ENCODE measurements around the gene CTTN. TPM values are rescaled to one million over a fixed set of nuclear protein-coding genes. Genes with fewer than 3 reads are reported as not detected.
A peak's percentile ranks its signal among the peaks of the same experiment; 100 is the strongest.

CTTN gene
- total and polyA plus RNA-seq, 8 donors: 162 to 242 (median 198) TPM

GRCh38 chr11:70376621-70377020 lies 21.7 kb upstream of the CTTN start:
- Histone ChIP-seq H3K27ac (no peak overlapping the region), H3K4me3 (no peak overlapping the region), H3K4me1 (no peaks in the 10 kb centered on the region), H3K9me3 (no peaks in the 10 kb centered on the region), H3K36me3 (peaks cover 0 to 100% of the 10 kb centered on the region in 2 donors), H3K27me3 (no peaks in the 10 kb centered on the region)
- DNase-seq (no peak), ATAC-seq (no peak)
- TF ChIP-seq CTCF (IDR thresholded peaks at IDR 0.05): no peak
- intact Hi-C loops (cut with DNase I): no loop called here

- Histone ChIP-seq H3K4me1 (no peaks in the 10 kb centered on the region), H3K9me3 (no peaks in the 10 kb centered on the region), H3K4me3 (no peak overlapping the region), H3K27ac (no peak overlapping the region), H3K27me3 (no peaks in the 10 kb centered on the region), H3K36me3 (peaks cover 0 to 100% of the 10 kb centered on the region in 2 donors)
- no peak for ATAC-seq
- TF ChIP-seq CTCF (IDR thresholded peaks at IDR 0.05): no peak
- intact Hi-C loops (cut with DNase I): no loop called here
- DNase-seq: no peak
Observed at GRCh38 chr11:70377645-70378044, 20.7 kb upstream of the CTTN start.

- H3K4me3 ChIP-seq: no peak overlapping the region
- no peak for ATAC-seq
- DNase-seq: no peak
- no peaks in the 10 kb centered on the region for H3K4me1 ChIP-seq
- no peaks in the 10 kb centered on the region for H3K27me3 ChIP-seq
- H3K27ac ChIP-seq: no peak overlapping the region
- TF ChIP-seq CTCF (IDR thresholded peaks at IDR 0.05): no peak
- H3K36me3 ChIP-seq: peaks cover 0 to 98% of the 10 kb centered on the region in 2 donors
- no peaks in the 10 kb centered on the region for H3K9me3 ChIP-seq
- intact Hi-C loops (cut with DNase I): no loop called here
Observed at GRCh38 chr11:70378506-70379134, 19.7 kb upstream of the CTTN start.

GRCh38 chr11:70381350-70381749 lies 17.0 kb upstream of the CTTN start:
- no peak for DNase-seq
- H3K4me1 ChIP-seq: no peaks in the 10 kb centered on the region
- H3K9me3 ChIP-seq: no peaks in the 10 kb centered on the region
- no peak overlapping the region for H3K27ac ChIP-seq
- H3K4me3 ChIP-seq: no peak overlapping the region
- no peaks in the 10 kb centered on the region for H3K27me3 ChIP-seq
- no peak for TF ChIP-seq CTCF (IDR thresholded peaks at IDR 0.05)
- no peak for ATAC-seq
- peaks cover 0 to 88% of the 10 kb centered on the region in 2 donors for H3K36me3 ChIP-seq
- intact Hi-C loops (cut with DNase I): no loop called here

- peak overlapping the region; percentile 28 to 49 for H3K27ac ChIP-seq
- intact Hi-C loops (cut with DNase I): no loop called here
- H3K36me3 ChIP-seq: peaks cover 0 to 80% of the 10 kb centered on the region in 2 donors
- DNase-seq (no peak), ATAC-seq (peak; percentile 54)
- H3K27me3 ChIP-seq: peaks cover 0 to 3% of the 10 kb centered on the region in 2 donors
- TF ChIP-seq CTCF (IDR thresholded peaks at IDR 0.05): no peak
- H3K4me3 ChIP-seq: no peak overlapping the region
- no peaks in the 10 kb centered on the region for H3K4me1 ChIP-seq
- no peaks in the 10 kb centered on the region for H3K9me3 ChIP-seq
Observed at GRCh38 chr11:70381872-70382861, 16.2 kb upstream of the CTTN start.
